ENCODE data around the gene ENOSF1. TPM values are rescaled to one million over a fixed set of nuclear protein-coding genes. Genes with fewer than 3 reads are reported as not detected.

The ENOSF1 gene
- total RNA-seq, 1 experiment from 2014 or later, result 44.6 TPM

DNA sequence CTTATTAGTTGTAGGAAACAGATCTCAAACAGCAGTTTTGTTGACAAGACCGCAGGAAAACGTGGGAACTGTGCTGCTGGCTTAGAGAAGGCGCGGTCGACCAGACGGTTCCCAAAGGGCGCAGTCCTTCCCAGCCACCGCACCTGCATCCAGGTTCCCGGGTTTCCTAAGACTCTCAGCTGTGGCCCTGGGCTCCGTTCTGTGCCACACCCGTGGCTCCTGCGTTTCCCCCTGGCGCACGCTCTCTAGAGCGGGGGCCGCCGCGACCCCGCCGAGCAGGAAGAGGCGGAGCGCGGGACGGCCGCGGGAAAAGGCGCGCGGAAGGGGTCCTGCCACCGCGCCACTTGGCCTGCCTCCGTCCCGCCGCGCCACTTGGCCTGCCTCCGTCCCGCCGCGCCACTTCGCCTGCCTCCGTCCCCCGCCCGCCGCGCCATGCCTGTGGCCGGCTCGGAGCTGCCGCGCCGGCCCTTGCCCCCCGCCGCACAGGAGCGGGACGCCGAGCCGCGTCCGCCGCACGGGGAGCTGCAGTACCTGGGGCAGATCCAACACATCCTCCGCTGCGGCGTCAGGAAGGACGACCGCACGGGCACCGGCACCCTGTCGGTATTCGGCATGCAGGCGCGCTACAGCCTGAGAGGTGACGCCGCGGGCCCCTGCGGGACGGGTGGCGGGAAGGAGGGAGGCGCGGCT is 55.0 kb downstream of the ENOSF1 start, which contains the start of gene TYMS (continued):
- TF ChIP-seq, protein P1, sequence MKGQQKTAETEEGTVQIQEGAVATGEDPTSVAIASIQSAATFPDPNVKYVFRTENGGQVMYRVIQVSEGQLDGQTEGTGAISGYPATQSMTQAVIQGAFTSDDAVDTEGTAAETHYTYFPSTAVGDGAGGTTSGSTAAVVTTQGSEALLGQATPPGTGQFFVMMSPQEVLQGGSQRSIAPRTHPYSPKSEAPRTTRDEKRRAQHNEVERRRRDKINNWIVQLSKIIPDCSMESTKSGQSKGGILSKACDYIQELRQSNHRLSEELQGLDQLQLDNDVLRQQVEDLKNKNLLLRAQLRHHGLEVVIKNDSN (CRISPR knock-in tag; IDR thresholded peaks at IDR 0.05), result no peak
- TF ChIP-seq ZNF121 (CRISPR knock-in tag; IDR thresholded peaks at IDR 0.05), result no peak
- TF ChIP-seq ATF1 (CRISPR knock-in tag; IDR thresholded peaks at IDR 0.05), result no peak
- TF ChIP-seq SMAD4 (CRISPR knock-in tag; IDR thresholded peaks at IDR 0.05), result 0 out of 2 replicates have a peak, but pooled peaks have one; percentile 54
- TF ChIP-seq, protein P2, sequence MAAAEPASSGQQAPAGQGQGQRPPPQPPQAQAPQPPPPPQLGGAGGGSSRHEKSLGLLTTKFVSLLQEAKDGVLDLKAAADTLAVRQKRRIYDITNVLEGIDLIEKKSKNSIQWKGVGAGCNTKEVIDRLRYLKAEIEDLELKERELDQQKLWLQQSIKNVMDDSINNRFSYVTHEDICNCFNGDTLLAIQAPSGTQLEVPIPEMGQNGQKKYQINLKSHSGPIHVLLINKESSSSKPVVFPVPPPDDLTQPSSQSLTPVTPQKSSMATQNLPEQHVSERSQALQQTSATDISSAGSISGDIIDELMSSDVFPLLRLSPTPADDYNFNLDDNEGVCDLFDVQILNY (CRISPR knock-in tag; IDR thresholded peaks at IDR 0.05), result peak; percentile 90
- TF ChIP-seq, protein P3, sequence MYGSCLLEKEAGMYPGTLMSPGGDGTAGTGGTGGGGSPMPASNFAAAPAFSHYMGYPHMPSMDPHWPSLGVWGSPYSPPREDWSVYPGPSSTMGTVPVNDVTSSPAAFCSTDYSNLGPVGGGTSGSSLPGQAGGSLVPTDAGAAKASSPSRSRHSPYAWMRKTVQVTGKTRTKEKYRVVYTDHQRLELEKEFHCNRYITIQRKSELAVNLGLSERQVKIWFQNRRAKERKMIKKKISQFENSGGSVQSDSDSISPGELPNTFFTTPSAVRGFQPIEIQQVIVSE (CRISPR knock-in tag; IDR thresholded peaks at IDR 0.05; ENCODE audit: borderline replicate concordance), result no peak
- TF ChIP-seq, protein P4, sequence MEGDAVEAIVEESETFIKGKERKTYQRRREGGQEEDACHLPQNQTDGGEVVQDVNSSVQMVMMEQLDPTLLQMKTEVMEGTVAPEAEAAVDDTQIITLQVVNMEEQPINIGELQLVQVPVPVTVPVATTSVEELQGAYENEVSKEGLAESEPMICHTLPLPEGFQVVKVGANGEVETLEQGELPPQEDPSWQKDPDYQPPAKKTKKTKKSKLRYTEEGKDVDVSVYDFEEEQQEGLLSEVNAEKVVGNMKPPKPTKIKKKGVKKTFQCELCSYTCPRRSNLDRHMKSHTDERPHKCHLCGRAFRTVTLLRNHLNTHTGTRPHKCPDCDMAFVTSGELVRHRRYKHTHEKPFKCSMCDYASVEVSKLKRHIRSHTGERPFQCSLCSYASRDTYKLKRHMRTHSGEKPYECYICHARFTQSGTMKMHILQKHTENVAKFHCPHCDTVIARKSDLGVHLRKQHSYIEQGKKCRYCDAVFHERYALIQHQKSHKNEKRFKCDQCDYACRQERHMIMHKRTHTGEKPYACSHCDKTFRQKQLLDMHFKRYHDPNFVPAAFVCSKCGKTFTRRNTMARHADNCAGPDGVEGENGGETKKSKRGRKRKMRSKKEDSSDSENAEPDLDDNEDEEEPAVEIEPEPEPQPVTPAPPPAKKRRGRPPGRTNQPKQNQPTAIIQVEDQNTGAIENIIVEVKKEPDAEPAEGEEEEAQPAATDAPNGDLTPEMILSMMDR (IDR thresholded peaks at IDR 0.05), result no peak
- TF ChIP-seq, protein P5, sequence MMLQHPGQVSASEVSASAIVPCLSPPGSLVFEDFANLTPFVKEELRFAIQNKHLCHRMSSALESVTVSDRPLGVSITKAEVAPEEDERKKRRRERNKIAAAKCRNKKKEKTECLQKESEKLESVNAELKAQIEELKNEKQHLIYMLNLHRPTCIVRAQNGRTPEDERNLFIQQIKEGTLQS (CRISPR knock-in tag; conservative IDR thresholded peaks at IDR 0.05), result no peak
- TF ChIP-seq, protein P6, sequence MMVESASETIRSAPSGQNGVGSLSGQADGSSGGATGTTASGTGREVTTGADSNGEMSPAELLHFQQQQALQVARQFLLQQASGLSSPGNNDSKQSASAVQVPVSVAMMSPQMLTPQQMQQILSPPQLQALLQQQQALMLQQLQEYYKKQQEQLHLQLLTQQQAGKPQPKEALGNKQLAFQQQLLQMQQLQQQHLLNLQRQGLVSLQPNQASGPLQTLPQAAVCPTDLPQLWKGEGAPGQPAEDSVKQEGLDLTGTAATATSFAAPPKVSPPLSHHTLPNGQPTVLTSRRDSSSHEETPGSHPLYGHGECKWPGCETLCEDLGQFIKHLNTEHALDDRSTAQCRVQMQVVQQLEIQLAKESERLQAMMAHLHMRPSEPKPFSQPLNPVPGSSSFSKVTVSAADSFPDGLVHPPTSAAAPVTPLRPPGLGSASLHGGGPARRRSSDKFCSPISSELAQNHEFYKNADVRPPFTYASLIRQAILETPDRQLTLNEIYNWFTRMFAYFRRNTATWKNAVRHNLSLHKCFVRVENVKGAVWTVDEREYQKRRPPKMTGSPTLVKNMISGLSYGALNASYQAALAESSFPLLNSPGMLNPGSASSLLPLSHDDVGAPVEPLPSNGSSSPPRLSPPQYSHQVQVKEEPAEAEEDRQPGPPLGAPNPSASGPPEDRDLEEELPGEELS (CRISPR knock-in tag; IDR thresholded peaks at IDR 0.05), result peak; percentile 75; the same call in 1 of the 2 replicates
- TF ChIP-seq GTF2I (CRISPR knock-in tag; conservative IDR thresholded peaks at IDR 0.05), result no peak
- TF ChIP-seq, protein P7, sequence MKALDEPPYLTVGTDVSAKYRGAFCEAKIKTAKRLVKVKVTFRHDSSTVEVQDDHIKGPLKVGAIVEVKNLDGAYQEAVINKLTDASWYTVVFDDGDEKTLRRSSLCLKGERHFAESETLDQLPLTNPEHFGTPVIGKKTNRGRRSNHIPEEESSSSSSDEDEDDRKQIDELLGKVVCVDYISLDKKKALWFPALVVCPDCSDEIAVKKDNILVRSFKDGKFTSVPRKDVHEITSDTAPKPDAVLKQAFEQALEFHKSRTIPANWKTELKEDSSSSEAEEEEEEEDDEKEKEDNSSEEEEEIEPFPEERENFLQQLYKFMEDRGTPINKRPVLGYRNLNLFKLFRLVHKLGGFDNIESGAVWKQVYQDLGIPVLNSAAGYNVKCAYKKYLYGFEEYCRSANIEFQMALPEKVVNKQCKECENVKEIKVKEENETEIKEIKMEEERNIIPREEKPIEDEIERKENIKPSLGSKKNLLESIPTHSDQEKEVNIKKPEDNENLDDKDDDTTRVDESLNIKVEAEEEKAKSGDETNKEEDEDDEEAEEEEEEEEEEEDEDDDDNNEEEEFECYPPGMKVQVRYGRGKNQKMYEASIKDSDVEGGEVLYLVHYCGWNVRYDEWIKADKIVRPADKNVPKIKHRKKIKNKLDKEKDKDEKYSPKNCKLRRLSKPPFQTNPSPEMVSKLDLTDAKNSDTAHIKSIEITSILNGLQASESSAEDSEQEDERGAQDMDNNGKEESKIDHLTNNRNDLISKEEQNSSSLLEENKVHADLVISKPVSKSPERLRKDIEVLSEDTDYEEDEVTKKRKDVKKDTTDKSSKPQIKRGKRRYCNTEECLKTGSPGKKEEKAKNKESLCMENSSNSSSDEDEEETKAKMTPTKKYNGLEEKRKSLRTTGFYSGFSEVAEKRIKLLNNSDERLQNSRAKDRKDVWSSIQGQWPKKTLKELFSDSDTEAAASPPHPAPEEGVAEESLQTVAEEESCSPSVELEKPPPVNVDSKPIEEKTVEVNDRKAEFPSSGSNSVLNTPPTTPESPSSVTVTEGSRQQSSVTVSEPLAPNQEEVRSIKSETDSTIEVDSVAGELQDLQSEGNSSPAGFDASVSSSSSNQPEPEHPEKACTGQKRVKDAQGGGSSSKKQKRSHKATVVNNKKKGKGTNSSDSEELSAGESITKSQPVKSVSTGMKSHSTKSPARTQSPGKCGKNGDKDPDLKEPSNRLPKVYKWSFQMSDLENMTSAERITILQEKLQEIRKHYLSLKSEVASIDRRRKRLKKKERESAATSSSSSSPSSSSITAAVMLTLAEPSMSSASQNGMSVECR (CRISPR knock-in tag; IDR thresholded peaks at IDR 0.05; ENCODE audit: borderline replicate concordance), result peak; percentile 66; the same call in 1 of the 2 replicates
- TF ChIP-seq, protein P8, sequence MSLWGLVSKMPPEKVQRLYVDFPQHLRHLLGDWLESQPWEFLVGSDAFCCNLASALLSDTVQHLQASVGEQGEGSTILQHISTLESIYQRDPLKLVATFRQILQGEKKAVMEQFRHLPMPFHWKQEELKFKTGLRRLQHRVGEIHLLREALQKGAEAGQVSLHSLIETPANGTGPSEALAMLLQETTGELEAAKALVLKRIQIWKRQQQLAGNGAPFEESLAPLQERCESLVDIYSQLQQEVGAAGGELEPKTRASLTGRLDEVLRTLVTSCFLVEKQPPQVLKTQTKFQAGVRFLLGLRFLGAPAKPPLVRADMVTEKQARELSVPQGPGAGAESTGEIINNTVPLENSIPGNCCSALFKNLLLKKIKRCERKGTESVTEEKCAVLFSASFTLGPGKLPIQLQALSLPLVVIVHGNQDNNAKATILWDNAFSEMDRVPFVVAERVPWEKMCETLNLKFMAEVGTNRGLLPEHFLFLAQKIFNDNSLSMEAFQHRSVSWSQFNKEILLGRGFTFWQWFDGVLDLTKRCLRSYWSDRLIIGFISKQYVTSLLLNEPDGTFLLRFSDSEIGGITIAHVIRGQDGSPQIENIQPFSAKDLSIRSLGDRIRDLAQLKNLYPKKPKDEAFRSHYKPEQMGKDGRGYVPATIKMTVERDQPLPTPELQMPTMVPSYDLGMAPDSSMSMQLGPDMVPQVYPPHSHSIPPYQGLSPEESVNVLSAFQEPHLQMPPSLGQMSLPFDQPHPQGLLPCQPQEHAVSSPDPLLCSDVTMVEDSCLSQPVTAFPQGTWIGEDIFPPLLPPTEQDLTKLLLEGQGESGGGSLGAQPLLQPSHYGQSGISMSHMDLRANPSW (CRISPR knock-in tag; conservative IDR thresholded peaks at IDR 0.05; ENCODE audit: low read depth), result no peak
- TF ChIP-seq NFATC4 (CRISPR knock-in tag; IDR thresholded peaks at IDR 0.05), result no peak
- TF ChIP-seq IRF2 (CRISPR knock-in tag; IDR thresholded peaks at IDR 0.05; ENCODE audit: borderline replicate concordance, low read depth), result no peak
- TF ChIP-seq ZNF416 (CRISPR knock-in tag; IDR thresholded peaks at IDR 0.05), result no peak
- TF ChIP-seq JUN (CRISPR knock-in tag; IDR thresholded peaks at IDR 0.05), result 0 out of 2 replicates have a peak, but pooled peaks have one; percentile 42
- TF ChIP-seq NFE2L1 (CRISPR knock-in tag; IDR thresholded peaks at IDR 0.05), result peak; percentile 80; the same call in 1 of the 2 replicates
- TF ChIP-seq KAT7 (CRISPR knock-in tag; IDR thresholded peaks at IDR 0.05; ENCODE audit: borderline replicate concordance), result no peak
- no peak for TF ChIP-seq CBFB (CRISPR knock-in tag; IDR thresholded peaks at IDR 0.05; ENCODE audit: low read depth)
- 0 out of 2 replicates have a peak, but pooled peaks have one; percentile 52 for TF ChIP-seq ESRRA (CRISPR knock-in tag; IDR thresholded peaks at IDR 0.05; ENCODE audit: borderline replicate concordance)
- TF ChIP-seq, protein P9, sequence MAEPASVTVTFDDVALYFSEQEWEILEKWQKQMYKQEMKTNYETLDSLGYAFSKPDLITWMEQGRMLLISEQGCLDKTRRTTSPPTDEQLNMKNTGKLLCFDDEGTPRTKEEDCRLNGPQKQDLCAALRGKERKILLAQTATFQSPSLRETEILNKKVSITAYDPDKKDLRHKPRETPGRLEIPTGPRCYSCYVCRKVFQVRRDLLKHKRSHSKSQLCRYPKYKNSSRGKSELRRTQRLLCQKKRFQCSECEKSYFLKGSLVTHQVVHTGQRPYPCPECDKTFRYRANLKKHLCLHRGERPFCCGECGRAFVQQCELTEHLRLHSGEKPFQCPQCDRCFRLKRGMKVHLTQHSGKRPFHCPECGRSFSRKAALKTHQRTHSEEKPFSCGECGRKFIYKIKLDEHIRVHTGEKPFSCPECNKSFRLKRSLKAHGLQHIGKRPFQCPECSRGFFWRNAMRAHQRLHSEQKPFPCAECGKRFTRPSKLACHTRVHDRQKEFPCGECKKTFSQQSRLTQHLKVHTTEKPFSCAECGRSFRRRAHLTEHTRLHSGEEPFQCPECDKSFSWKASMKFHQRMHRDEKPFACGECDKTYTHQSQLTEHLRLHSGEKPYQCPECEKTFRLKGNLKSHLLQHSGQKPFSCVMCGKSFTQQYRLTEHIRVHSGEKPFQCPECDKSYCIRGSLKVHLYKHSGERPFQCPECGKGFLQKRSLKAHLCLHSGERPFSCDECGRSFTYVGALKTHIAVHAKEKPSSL (CRISPR knock-in tag; conservative IDR thresholded peaks at IDR 0.05), result no peak
- no peak for TF ChIP-seq ZNF671 (CRISPR knock-in tag; IDR thresholded peaks at IDR 0.05)
- no peak for TF ChIP-seq GABPB1 (CRISPR knock-in tag; IDR thresholded peaks at IDR 0.05)

Measured in WTC11 (cell line).